ENCODE results near the gene FOXI1. TPM values are rescaled to one million over a fixed set of nuclear protein-coding genes. Genes with fewer than 3 reads are reported as not detected.

The FOXI1 gene
- total RNA-seq, 2 donors from 2014 or later: not detected

GRCh38 chr5:170154744-170155143 is 49.0 kb downstream of the FOXI1 start:
- WGBS, 2 donors: 56 to 72% methylated on average over 2 of the region's 2 CpGs
- intact Hi-C loops (cut with DNase I): no loop called here
- H3K36me3 ChIP-seq (replicated peaks in 1 of 2; ENCODE audit: insufficient read depth in 1 of 2, low read depth in 2 of 2): no peaks in the 10 kb centered on the region
- peaks cover 13% of the 10 kb centered on the region for H3K4me1 ChIP-seq
- ATAC-seq (no peak), DNase-seq (no peak)
- H3K27ac ChIP-seq: no peak overlapping the region
- TF ChIP-seq POLR2A (IDR thresholded peaks at IDR 0.05) (no peak), CTCF (IDR thresholded peaks at IDR 0.05) (no peak)
- H3K27me3 ChIP-seq: no peaks in the 10 kb centered on the region
- no peaks in the 10 kb centered on the region for H3K9me3 ChIP-seq
- H3K4me3 ChIP-seq: no peak overlapping the region

- ATAC-seq: no peak
- intact Hi-C loops (cut with DNase I): no loop called here
- peaks cover 13% of the 10 kb centered on the region for H3K4me1 ChIP-seq
- H3K9me3 ChIP-seq: no peaks in the 10 kb centered on the region
- TF ChIP-seq CTCF (IDR thresholded peaks at IDR 0.05) (no peak), POLR2A (IDR thresholded peaks at IDR 0.05) (no peak)
- no peaks in the 10 kb centered on the region for H3K36me3 ChIP-seq (replicated peaks in 1 of 2; ENCODE audit: insufficient read depth in 1 of 2, low read depth in 2 of 2)
- 80 to 82% methylated on average over 3 of the region's 3 CpGs for WGBS, 2 donors
- H3K27ac ChIP-seq: no peak overlapping the region
- H3K4me3 ChIP-seq: no peak overlapping the region
- H3K27me3 ChIP-seq: no peaks in the 10 kb centered on the region
- no peak for DNase-seq
These were observed 50.1 kb downstream of the FOXI1 start for GRCh38 chr5:170155771-170156170.

- H3K27ac ChIP-seq: no peak overlapping the region
- H3K36me3 ChIP-seq (replicated peaks in 1 of 2; ENCODE audit: insufficient read depth in 1 of 2, low read depth in 2 of 2): no peaks in the 10 kb centered on the region
- H3K27me3 ChIP-seq: no peaks in the 10 kb centered on the region
- TF ChIP-seq CTCF (IDR thresholded peaks at IDR 0.05): no peak
- TF ChIP-seq POLR2A (IDR thresholded peaks at IDR 0.05): no peak
- 71 to 72% methylated on average over 5 of the region's 5 CpGs for WGBS, 2 donors
- intact Hi-C loops (cut with DNase I): no loop called here
- no peak overlapping the region for H3K4me3 ChIP-seq
- DNase-seq (no peak), ATAC-seq (no peak)
- no peaks in the 10 kb centered on the region for H3K9me3 ChIP-seq
- H3K4me1 ChIP-seq: no peaks in the 10 kb centered on the region
These were observed 53.5 kb downstream of the FOXI1 start for GRCh38 chr5:170159101-170159698.

Other genes starting within 250 kb of the FOXI1 start
- not detected for gene INSYN2B, start 125.4 kb upstream of the FOXI1 start, total RNA-seq
- gene C5orf58, start 127.1 kb downstream of the FOXI1 start, total RNA-seq: not detected
- gene LCP2, start 191.9 kb downstream of the FOXI1 start, total RNA-seq: 1 to 10 TPM; 1.6 to 2.6 TPM

All from body of pancreas (tissue), 4 donors.